Measurements from ENCODE around the gene WBP1.

Gene WBP1

GRCh38 chr2:74424139-74424992 lies 33.9 kb upstream of the WBP1 start:
- no peak for ATAC-seq
- TF ChIP-seq ESRRG (CRISPR knock-in tag; IDR thresholded peaks at IDR 0.05): no peak
- no peak for TF ChIP-seq TSHZ2 (CRISPR knock-in tag; IDR thresholded peaks at IDR 0.05)
- no peak for TF ChIP-seq ISL1 (CRISPR knock-in tag; IDR thresholded peaks at IDR 0.05)
- no peak for TF ChIP-seq ZNF565 (CRISPR knock-in tag; conservative IDR thresholded peaks at IDR 0.05; ENCODE audit: low read depth)
- no peak for TF ChIP-seq ZC3H10 (CRISPR knock-in tag; IDR thresholded peaks at IDR 0.05)
- no peak for TF ChIP-seq RARB (CRISPR knock-in tag; IDR thresholded peaks at IDR 0.05)
- no peak for TF ChIP-seq BACH2 (CRISPR knock-in tag; IDR thresholded peaks at IDR 0.05; ENCODE audit: borderline replicate concordance)
- TF ChIP-seq PPARA (CRISPR knock-in tag; IDR thresholded peaks at IDR 0.05; ENCODE audit: borderline replicate concordance): no peak
- TF ChIP-seq CSRNP3 (CRISPR knock-in tag; IDR thresholded peaks at IDR 0.05): no peak
- TF ChIP-seq GLIS3 (CRISPR knock-in tag; IDR thresholded peaks at IDR 0.05): no peak
- no peak for TF ChIP-seq ARNTL (CRISPR knock-in tag; IDR thresholded peaks at IDR 0.05; ENCODE audit: borderline replicate concordance, low read depth)
- TF ChIP-seq SNAI2 (CRISPR knock-in tag; IDR thresholded peaks at IDR 0.05): no peak
- TF ChIP-seq CSDC2 (CRISPR knock-in tag; IDR thresholded peaks at IDR 0.05): no peak
- TF ChIP-seq ZNF8 (CRISPR knock-in tag; IDR thresholded peaks at IDR 0.05): no peak
- TF ChIP-seq POU6F1 (CRISPR knock-in tag; IDR thresholded peaks at IDR 0.05; ENCODE audit: borderline replicate concordance, low read depth): no peak
- no peak for TF ChIP-seq TOX (CRISPR knock-in tag; IDR thresholded peaks at IDR 0.05; ENCODE audit: borderline replicate concordance)
- TF ChIP-seq OSR1 (CRISPR knock-in tag; IDR thresholded peaks at IDR 0.05): no peak
- no peak for TF ChIP-seq TCF4 (CRISPR knock-in tag; IDR thresholded peaks at IDR 0.05; ENCODE audit: borderline replicate concordance)
- TF ChIP-seq CREB5 (CRISPR knock-in tag; IDR thresholded peaks at IDR 0.05; ENCODE audit: low read depth): no peak

- no peak for ATAC-seq
- TF ChIP-seq TSHZ2 (CRISPR knock-in tag; IDR thresholded peaks at IDR 0.05) (no peak), ZNF8 (CRISPR knock-in tag; IDR thresholded peaks at IDR 0.05) (no peak), ZC3H10 (CRISPR knock-in tag; IDR thresholded peaks at IDR 0.05) (no peak), ZFP3 (CRISPR knock-in tag; IDR thresholded peaks at IDR 0.05) (no peak), SNAI2 (CRISPR knock-in tag; IDR thresholded peaks at IDR 0.05) (no peak), ZNF70 (CRISPR knock-in tag; IDR thresholded peaks at IDR 0.05) (no peak), OSR1 (CRISPR knock-in tag; IDR thresholded peaks at IDR 0.05) (no peak), ESRRG (CRISPR knock-in tag; IDR thresholded peaks at IDR 0.05) (no peak), CSRNP3 (CRISPR knock-in tag; IDR thresholded peaks at IDR 0.05) (no peak), CREB5 (CRISPR knock-in tag; IDR thresholded peaks at IDR 0.05; ENCODE audit: low read depth) (no peak), PPARA (CRISPR knock-in tag; IDR thresholded peaks at IDR 0.05; ENCODE audit: borderline replicate concordance) (no peak), PATZ1 (CRISPR knock-in tag; IDR thresholded peaks at IDR 0.05; ENCODE audit: borderline replicate concordance) (no peak), ARNTL (CRISPR knock-in tag; IDR thresholded peaks at IDR 0.05; ENCODE audit: borderline replicate concordance, low read depth) (no peak)
Measured at GRCh38 chr2:74424995-74425406, 33.2 kb upstream of the WBP1 start.
